Neural cell (in vitro differentiated cells): Measurements from ENCODE around the gene OSBPL8. TPM values are rescaled to one million over a fixed set of nuclear protein-coding genes. Genes with fewer than 3 reads are reported as not detected.

Experiments used
- H2AFZ ChIP-seq: fragments of 200-600, 300-800 bp; sonication (generic), shearing (Covaris generic); 2 replicates; pipeline ENCODE4 v1.6.0; 2014; ENCODE audit warnings: low read depth, mild to moderate bottlenecking, antibody characterized with exemption, low read length, moderate library complexity
- H3F3A ChIP-seq: fragments of 200-600 bp; shearing (Covaris generic); 2 replicates; pipeline ENCODE4 v1.6.1; 2016; ENCODE audit warnings: mild to moderate bottlenecking, moderate library complexity, mixed read lengths, antibody characterized with exemption, low read length; ENCODE audit not compliant: insufficient read depth, poor library complexity, severe bottlenecking
- H3K27ac ChIP-seq: fragments of 200-600, 300-800 bp; sonication (generic), shearing (Covaris generic); 2 replicates; pipeline ENCODE4 v1.5.1; 2014; ENCODE audit warnings: mild to moderate bottlenecking, low read length, moderate library complexity
- H3K27me3 ChIP-seq: fragments of 300-800, 200-600 bp; sonication (generic), shearing (Covaris generic); 2 replicates; pipeline ENCODE4 v1.6.0; 2014; ENCODE audit warnings: mild to moderate bottlenecking, low read depth, low read length, moderate library complexity; ENCODE audit not compliant: insufficient read depth
- H3K36me3 ChIP-seq: fragments of 300-800, 200-600 bp; sonication (generic), shearing (Covaris generic); 2 replicates; pipeline ENCODE4 v1.5.1; 2014; ENCODE audit warnings: mild to moderate bottlenecking, antibody characterized with exemption, low read length, moderate library complexity; ENCODE audit not compliant: insufficient read depth
- H3K4me2 ChIP-seq: fragments of 300-800, 200-600 bp; sonication (generic), shearing (Covaris generic); 2 replicates; pipeline ENCODE4 v1.6.0; 2014; ENCODE audit warnings: mild to moderate bottlenecking, low read length
- H3K4me3 ChIP-seq: fragments of 300-800, 200-600 bp; sonication (generic), shearing (Covaris generic); 2 replicates; pipeline ENCODE4 v1.5.1; 2014; ENCODE audit warnings: mild to moderate bottlenecking, low read length, moderate library complexity
- H3K79me2 ChIP-seq: fragments of 200-600 bp; shearing (Covaris generic); replicated peaks from 2 replicates; pipeline ENCODE4 v1.6.0; 2014; ENCODE audit warnings: mild to moderate bottlenecking, low read length, moderate library complexity; ENCODE audit not compliant: insufficient read depth
- H3K9ac ChIP-seq: fragments of 300-800, 200-600 bp; sonication (generic), shearing (Covaris generic); 2 replicates; pipeline ENCODE4 v1.6.1; 2016; ENCODE audit warnings: mild to moderate bottlenecking, low read length, mixed read lengths
- H3K9me2 ChIP-seq: fragments of 200-600 bp; shearing (Covaris generic); 2 replicates; pipeline ENCODE4 v1.6.1; 2016; ENCODE audit warnings: mild to moderate bottlenecking, low read length, mixed read lengths; ENCODE audit not compliant: insufficient read depth
- H3K9me3 ChIP-seq: fragments of 200-600, 300-800 bp; sonication (generic), shearing (Covaris generic); 2 replicates; pipeline ENCODE4 v1.6.1; 2016; ENCODE audit warnings: mild to moderate bottlenecking, mixed run types, low read length, moderate library complexity, mixed read lengths
- H4K20me1 ChIP-seq: fragments of 200-600 bp; shearing (Covaris generic); 2 replicates; pipeline ENCODE4 v1.6.1; 2016; ENCODE audit warnings: mild to moderate bottlenecking, mixed run types; ENCODE audit not compliant: insufficient read depth
- CTCF ChIP-seq: fragments of 450-650 bp; IDR thresholded peaks from 2 replicates; pipeline ENCODE4 v1.5.1; 2014; ENCODE audit warnings: antibody characterized with exemption, mild to moderate bottlenecking, moderate library complexity; ENCODE audit not compliant: poor library complexity, severe bottlenecking
- EP300 ChIP-seq: fragments of 450-650 bp; conservative IDR thresholded peaks from 2 replicates; pipeline ENCODE4 v1.6.1; 2014; ENCODE audit warnings: antibody characterized with exemption, mild to moderate bottlenecking, moderate library complexity; ENCODE audit not compliant: poor library complexity, severe bottlenecking
- EZH2 ChIP-seq: fragments of 200-600, 300-800 bp; shearing (Covaris generic), sonication (generic); IDR thresholded peaks from 2 replicates; pipeline ENCODE4 v1.6.1; 2014; ENCODE audit warnings: antibody characterized with exemption, low read length, borderline replicate concordance, mild to moderate bottlenecking; ENCODE audit not compliant: insufficient read depth, poor library complexity, severe bottlenecking
- MXI1 ChIP-seq: fragments of 450-650 bp; conservative IDR thresholded peaks from 2 replicates; pipeline ENCODE4 v1.6.1; 2014; ENCODE audit warnings: antibody characterized with exemption, mild to moderate bottlenecking; ENCODE audit not compliant: poor library complexity, severe bottlenecking
- POLR2AphosphoS5 ChIP-seq: IDR thresholded peaks from 2 replicates; pipeline ENCODE4 v1.6.1; 2012
- RAD21 ChIP-seq: fragments of 450-650 bp; conservative IDR thresholded peaks from 2 replicates; pipeline ENCODE4 v1.6.1; 2014; ENCODE audit warnings: antibody characterized with exemption, mild to moderate bottlenecking, moderate library complexity
- SMC3 ChIP-seq: fragments of 450-650 bp; conservative IDR thresholded peaks from 2 replicates; pipeline ENCODE4 v1.6.1; 2014; ENCODE audit warnings: antibody characterized with exemption, mild to moderate bottlenecking, moderate library complexity; ENCODE audit not compliant: poor library complexity
- TAF1 ChIP-seq: IDR thresholded peaks from 2 replicates; pipeline ENCODE4 v1.6.1; 2012; ENCODE audit warnings: low read depth
- polyA plus RNA-seq: library from polyadenylated mRNA; depleted of rRNA; stranded (reverse); fragments of >200 nt; gene quantifications from 2 replicates; pipeline ENCODE4 v1.2.3, GENCODE V29; 2014
- TF ChIP-seq, protein P1 (sequence below): IDR thresholded peaks from 2 replicates; pipeline ENCODE4 v1.6.1; 2012; ENCODE audit warnings: borderline replicate concordance

The OSBPL8 gene
- polyA plus RNA-seq, 1 donor from 2014 or later, result 126 TPM

GRCh38 chr12:76337583-76337982 lies 222.0 kb downstream of the OSBPL8 start:
- Histone ChIP-seq H3K9ac (no peak overlapping the region), H3F3A (no peaks in the 10 kb centered on the region), H3K27me3 (no peaks in the 10 kb centered on the region), H3K4me3 (no peak overlapping the region), H3K9me2 (no peaks in the 10 kb centered on the region), H4K20me1 (no peaks in the 10 kb centered on the region), H3K4me2 (no peak overlapping the region), H3K36me3 (no peaks in the 10 kb centered on the region), H3K27ac (no peak overlapping the region), H3K79me2 (no peaks in the 10 kb centered on the region), H3K9me3 (no peaks in the 10 kb centered on the region), H2AFZ (no peak overlapping the region)
- TF ChIP-seq MXI1 (no peak), TAF1 (no peak), CTCF (no peak), SMC3 (no peak), POLR2AphosphoS5 (no peak), EP300 (no peak), RAD21 (no peak), EZH2 (no peak)
- TF ChIP-seq, protein P1, sequence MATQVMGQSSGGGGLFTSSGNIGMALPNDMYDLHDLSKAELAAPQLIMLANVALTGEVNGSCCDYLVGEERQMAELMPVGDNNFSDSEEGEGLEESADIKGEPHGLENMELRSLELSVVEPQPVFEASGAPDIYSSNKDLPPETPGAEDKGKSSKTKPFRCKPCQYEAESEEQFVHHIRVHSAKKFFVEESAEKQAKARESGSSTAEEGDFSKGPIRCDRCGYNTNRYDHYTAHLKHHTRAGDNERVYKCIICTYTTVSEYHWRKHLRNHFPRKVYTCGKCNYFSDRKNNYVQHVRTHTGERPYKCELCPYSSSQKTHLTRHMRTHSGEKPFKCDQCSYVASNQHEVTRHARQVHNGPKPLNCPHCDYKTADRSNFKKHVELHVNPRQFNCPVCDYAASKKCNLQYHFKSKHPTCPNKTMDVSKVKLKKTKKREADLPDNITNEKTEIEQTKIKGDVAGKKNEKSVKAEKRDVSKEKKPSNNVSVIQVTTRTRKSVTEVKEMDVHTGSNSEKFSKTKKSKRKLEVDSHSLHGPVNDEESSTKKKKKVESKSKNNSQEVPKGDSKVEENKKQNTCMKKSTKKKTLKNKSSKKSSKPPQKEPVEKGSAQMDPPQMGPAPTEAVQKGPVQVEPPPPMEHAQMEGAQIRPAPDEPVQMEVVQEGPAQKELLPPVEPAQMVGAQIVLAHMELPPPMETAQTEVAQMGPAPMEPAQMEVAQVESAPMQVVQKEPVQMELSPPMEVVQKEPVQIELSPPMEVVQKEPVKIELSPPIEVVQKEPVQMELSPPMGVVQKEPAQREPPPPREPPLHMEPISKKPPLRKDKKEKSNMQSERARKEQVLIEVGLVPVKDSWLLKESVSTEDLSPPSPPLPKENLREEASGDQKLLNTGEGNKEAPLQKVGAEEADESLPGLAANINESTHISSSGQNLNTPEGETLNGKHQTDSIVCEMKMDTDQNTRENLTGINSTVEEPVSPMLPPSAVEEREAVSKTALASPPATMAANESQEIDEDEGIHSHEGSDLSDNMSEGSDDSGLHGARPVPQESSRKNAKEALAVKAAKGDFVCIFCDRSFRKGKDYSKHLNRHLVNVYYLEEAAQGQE, result no peak

DNA sequence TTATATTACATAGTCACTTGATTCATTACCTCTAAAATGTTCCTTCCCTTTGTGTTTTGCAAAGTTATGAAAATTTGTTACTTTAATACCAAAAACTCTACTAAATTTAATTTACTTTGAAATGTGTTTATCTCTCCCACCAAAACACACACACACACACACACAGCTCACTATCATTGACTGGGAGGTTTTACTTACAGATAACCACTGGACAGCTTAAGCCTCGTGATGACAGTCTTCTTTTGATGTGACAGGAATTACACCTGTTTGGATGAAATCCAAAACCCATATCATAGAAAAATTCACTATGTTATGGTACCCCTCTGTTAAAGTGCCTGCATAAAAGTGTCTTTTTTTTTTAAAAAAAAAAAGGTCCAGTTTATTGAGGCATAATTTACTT lies 227.0 kb downstream of the OSBPL8 start:
- no peaks in the 10 kb centered on the region for H3K9me2 ChIP-seq
- H3K9ac ChIP-seq, result no peak overlapping the region
- no peaks in the 10 kb centered on the region for H3K27me3 ChIP-seq
- no peaks in the 10 kb centered on the region for H4K20me1 ChIP-seq
- no peaks in the 10 kb centered on the region for H3F3A ChIP-seq
- no peak for TF ChIP-seq MXI1
- TF ChIP-seq, protein P1, result no peak
- no peak for TF ChIP-seq TAF1
- TF ChIP-seq EP300, result no peak
- no peak for TF ChIP-seq EZH2
- no peak for TF ChIP-seq CTCF
- no peak for TF ChIP-seq RAD21
- TF ChIP-seq SMC3, result no peak
- TF ChIP-seq POLR2AphosphoS5, result no peak
- H3K79me2 ChIP-seq, result no peaks in the 10 kb centered on the region
- no peak overlapping the region for H3K4me2 ChIP-seq
- H3K9me3 ChIP-seq, result no peaks in the 10 kb centered on the region
- H3K4me3 ChIP-seq, result no peak overlapping the region
- no peak overlapping the region for H3K27ac ChIP-seq
- H2AFZ ChIP-seq, result no peak overlapping the region
- H3K36me3 ChIP-seq, result no peaks in the 10 kb centered on the region
